Natural killer cell (primary cell): ENCODE data around the gene TTC21B. TPM values are rescaled to one million over a fixed set of nuclear protein-coding genes. Genes with fewer than 3 reads are reported as not detected.

Experiments used
- ATAC-seq, 3 donors: fragments of 150-1000 bp in 2 of 3; fragments of 200-7000 bp in 1 of 3; cut with Tn5 transposase; 1 replicate in 1 of 3; 2 replicates in 2 of 3; pipeline ENCODE4 v1.10.0; 2021; ENCODE audit warnings: mild to moderate bottlenecking in 2 of 3, moderate library complexity in 2 of 3
- DNase-seq, 2 donors: peaks; one replicate each; pipeline versions ENCODE4 v3.0.0 to v3.0.0-alpha.2; 2013 to 2021; ENCODE audit warnings: mixed read lengths in 1 of 2
- H3K27ac ChIP-seq: one replicate; pipeline ENCODE4 v1.5.1; 2013; ENCODE audit warnings: mild to moderate bottlenecking, low read length
- H3K27me3 ChIP-seq: one replicate; pipeline ENCODE4 v1.6.1; 2013; ENCODE audit warnings: low read length; ENCODE audit not compliant: control insufficient read depth, insufficient read depth
- H3K36me3 ChIP-seq: one replicate; pipeline ENCODE4 v1.6.1; 2013; ENCODE audit warnings: low read length; ENCODE audit not compliant: control insufficient read depth, insufficient read depth
- H3K4me1 ChIP-seq: one replicate; pipeline ENCODE4 v1.6.1; 2013; ENCODE audit warnings: low read length; ENCODE audit not compliant: control insufficient read depth, insufficient read depth
- H3K4me3 ChIP-seq: one replicate; pipeline ENCODE4 v1.5.1; 2013; ENCODE audit warnings: low read length
- H3K9me3 ChIP-seq: one replicate; pipeline ENCODE4 v1.6.1; 2013; ENCODE audit warnings: low read length; ENCODE audit not compliant: control insufficient read depth, insufficient read depth
- H3K27ac Mint-ChIP-seq, 2 donors: one replicate each; pipeline ENCODE4 v1.8.0; 2022; ENCODE audit warnings: mild to moderate bottlenecking in 2 of 2, mixed read lengths in 2 of 2, moderate library complexity in 1 of 2
- H3K27me3 Mint-ChIP-seq, 2 donors: one replicate each; pipeline ENCODE4 v1.8.0; 2022; ENCODE audit warnings: low read depth in 2 of 2, mixed read lengths in 2 of 2
- H3K36me3 Mint-ChIP-seq: one replicate; pipeline ENCODE4 v1.8.0; 2022; ENCODE audit warnings: mixed read lengths
- H3K4me1 Mint-ChIP-seq, 2 donors: one replicate each; pipeline ENCODE4 v1.8.0; 2022; ENCODE audit warnings: mixed read lengths in 2 of 2
- H3K4me3 Mint-ChIP-seq: one replicate; pipeline ENCODE4 v1.8.0; 2022; ENCODE audit warnings: mild to moderate bottlenecking, moderate library complexity, mixed read lengths
- H3K9me3 Mint-ChIP-seq, 2 donors: one replicate each; pipeline ENCODE4 v1.8.0; 2022; ENCODE audit warnings: mixed read lengths in 2 of 2
- WGBS: methylation state at CpG from one replicate; pipeline ENCODE4 v1.1.7; 2013; ENCODE audit warnings: missing lambda C conversion rate; ENCODE audit not compliant: insufficient coverage; 5-methylcytosine and 5-hydroxymethylcytosine counted together
- intact Hi-C: fragments of 100-400 bp; cut with micrococcal nuclease; formaldehyde crosslinking; loops from one replicate; pipeline ENCODE4 v1.14.2; 2022
- total RNA-seq, 4 donors: library from RNA; stranded (reverse); fragments of 120-200 nt in 1 of 4; gene quantifications; one replicate each; pipeline versions ENCODE4 v1.2.3 to v1.2.4, GENCODE V29; 2013 to 2022
- TF ChIP-seq, protein P1 (sequence below): fragments of 200-600 bp; IDR thresholded peaks from one replicate; pipeline ENCODE4 v1.8.0; 2022; ENCODE audit warnings: antibody characterized with exemption

TTC21B gene
- total RNA-seq, 3 donors from 2014 or later (not counting 1 experiment from before 2014, with no cell fraction given) = 31.7 to 40.1 (median 34.3) TPM

DNA sequence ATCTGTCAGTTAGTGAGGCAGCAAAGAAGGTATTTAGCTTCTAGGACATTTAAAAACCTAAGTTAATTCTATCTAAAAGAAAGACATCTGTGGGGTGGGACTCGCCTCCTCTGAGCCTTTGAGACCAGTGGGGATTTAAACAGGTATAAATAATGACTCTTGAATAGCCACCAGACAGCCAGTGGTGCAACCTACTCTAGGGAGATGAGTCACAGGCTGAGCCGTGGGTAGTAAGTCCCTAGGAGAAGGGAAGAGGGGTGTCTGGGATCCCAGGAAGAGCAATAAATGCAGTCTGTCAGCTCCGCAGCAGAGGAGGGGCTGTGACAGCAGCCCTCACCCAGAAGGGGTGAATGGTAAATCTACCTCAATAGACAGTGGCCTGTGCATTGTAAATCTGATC, 116.5 kb downstream of the TTC21B start:
- Histone ChIP-seq H3K4me3 (no peak overlapping the region), H3K4me1 (no peaks in the 10 kb centered on the region), H3K27ac (no peak overlapping the region), H3K36me3 (no peaks in the 10 kb centered on the region), H3K27me3 (no peaks in the 10 kb centered on the region), H3K9me3 (no peaks in the 10 kb centered on the region)
- H3K27ac Mint-ChIP-seq = no peak overlapping the region
- ATAC-seq (no peak), DNase-seq (no peak)
- 88% methylated on average over 2 of the region's 3 CpGs for WGBS
- H3K9me3 Mint-ChIP-seq = no peaks in the 10 kb centered on the region
- no peaks in the 10 kb centered on the region for H3K36me3 Mint-ChIP-seq
- H3K4me1 Mint-ChIP-seq = peaks cover 0 to 5% of the 10 kb centered on the region in 2 donors
- intact Hi-C loops = no loop called here
- TF ChIP-seq, protein P1, sequence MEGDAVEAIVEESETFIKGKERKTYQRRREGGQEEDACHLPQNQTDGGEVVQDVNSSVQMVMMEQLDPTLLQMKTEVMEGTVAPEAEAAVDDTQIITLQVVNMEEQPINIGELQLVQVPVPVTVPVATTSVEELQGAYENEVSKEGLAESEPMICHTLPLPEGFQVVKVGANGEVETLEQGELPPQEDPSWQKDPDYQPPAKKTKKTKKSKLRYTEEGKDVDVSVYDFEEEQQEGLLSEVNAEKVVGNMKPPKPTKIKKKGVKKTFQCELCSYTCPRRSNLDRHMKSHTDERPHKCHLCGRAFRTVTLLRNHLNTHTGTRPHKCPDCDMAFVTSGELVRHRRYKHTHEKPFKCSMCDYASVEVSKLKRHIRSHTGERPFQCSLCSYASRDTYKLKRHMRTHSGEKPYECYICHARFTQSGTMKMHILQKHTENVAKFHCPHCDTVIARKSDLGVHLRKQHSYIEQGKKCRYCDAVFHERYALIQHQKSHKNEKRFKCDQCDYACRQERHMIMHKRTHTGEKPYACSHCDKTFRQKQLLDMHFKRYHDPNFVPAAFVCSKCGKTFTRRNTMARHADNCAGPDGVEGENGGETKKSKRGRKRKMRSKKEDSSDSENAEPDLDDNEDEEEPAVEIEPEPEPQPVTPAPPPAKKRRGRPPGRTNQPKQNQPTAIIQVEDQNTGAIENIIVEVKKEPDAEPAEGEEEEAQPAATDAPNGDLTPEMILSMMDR = no peak
- no peak overlapping the region for H3K4me3 Mint-ChIP-seq
- no peaks in the 10 kb centered on the region for H3K27me3 Mint-ChIP-seq

DNA sequence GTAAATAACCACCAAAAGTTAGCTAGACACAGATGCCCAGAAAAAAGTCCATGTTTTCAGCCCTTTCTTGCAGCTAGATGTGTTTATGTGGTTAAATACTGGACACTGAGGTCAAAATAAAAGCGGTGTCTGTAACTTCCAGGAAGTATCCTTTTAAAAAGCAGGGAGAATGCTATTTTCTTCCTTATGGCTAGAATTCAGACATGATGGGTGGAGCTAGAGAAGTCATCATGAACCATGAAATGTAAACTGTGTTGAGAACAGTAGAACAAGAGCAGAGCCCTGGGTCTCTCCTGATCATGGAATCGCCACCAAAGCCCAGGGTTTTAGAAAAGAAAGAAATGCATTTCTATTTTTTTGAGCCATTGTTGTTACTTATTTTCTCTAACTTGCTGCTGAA, 118.2 kb downstream of the TTC21B start:
- Histone ChIP-seq H3K27me3 (no peaks in the 10 kb centered on the region), H3K36me3 (no peaks in the 10 kb centered on the region), H3K9me3 (no peaks in the 10 kb centered on the region), H3K4me1 (no peaks in the 10 kb centered on the region), H3K4me3 (no peak overlapping the region), H3K27ac (no peak overlapping the region)
- TF ChIP-seq, protein P1 = no peak
- ATAC-seq (no peak), DNase-seq (no peak)
- Mint-ChIP-seq H3K9me3 (no peaks in the 10 kb centered on the region), H3K27me3 (no peaks in the 10 kb centered on the region), H3K36me3 (no peaks in the 10 kb centered on the region), H3K27ac (no peak overlapping the region), H3K4me3 (no peak overlapping the region), H3K4me1 (peaks cover 0 to 3% of the 10 kb centered on the region in 2 donors)
- intact Hi-C loops = no loop called here
- WGBS = 94% methylated on average over 2 of the region's 2 CpGs

DNA sequence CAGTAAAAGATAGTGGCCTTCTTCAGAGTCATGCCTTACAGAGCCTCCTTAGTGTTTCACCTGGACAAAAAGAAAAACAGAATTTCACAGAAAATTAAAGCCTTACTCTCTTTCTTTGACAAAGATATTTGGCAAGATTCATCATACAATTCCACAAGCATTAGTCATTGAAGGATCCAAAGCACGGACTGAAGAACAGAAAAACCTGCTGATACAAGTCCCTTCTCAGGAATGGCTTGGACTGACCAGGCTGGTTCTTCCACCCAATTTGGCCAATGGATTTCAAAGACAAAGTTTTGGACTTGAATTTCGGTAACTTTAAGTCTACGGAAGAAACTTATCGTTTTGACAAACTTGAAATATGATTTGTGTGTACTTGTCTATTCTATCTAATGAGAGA, 120.4 kb downstream of the TTC21B start:
- DNase-seq (no peak), ATAC-seq (no peak)
- intact Hi-C loops = no loop called here
- Histone ChIP-seq H3K27ac (no peak overlapping the region), H3K9me3 (no peaks in the 10 kb centered on the region), H3K4me3 (no peak overlapping the region), H3K4me1 (no peaks in the 10 kb centered on the region), H3K27me3 (no peaks in the 10 kb centered on the region), H3K36me3 (no peaks in the 10 kb centered on the region)
- H3K9me3 Mint-ChIP-seq = no peaks in the 10 kb centered on the region
- H3K4me1 Mint-ChIP-seq = no peaks in the 10 kb centered on the region
- H3K27ac Mint-ChIP-seq = no peak overlapping the region
- TF ChIP-seq, protein P1 = no peak
- 96% methylated on average over 4 of the region's 4 CpGs for WGBS
- no peak overlapping the region for H3K4me3 Mint-ChIP-seq
- H3K36me3 Mint-ChIP-seq = no peaks in the 10 kb centered on the region
- H3K27me3 Mint-ChIP-seq = no peaks in the 10 kb centered on the region

DNA sequence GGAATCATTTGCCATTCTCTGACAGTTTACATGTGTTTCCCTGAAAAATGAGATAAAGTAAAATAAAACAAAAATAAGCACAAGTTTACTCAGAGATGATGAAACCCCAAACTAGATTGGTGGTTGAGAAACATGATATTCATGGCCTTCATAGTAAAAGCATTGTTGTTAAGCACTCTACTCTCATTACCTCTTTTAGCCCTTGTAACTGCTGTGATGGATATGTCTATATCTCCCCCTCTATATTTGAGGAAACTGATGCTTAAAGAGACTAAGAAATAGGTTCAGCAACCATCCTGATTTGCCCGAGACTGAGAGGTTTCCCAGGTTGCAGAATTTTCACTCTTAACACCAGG, 125.7 kb downstream of the TTC21B start:
- WGBS = 88% methylated on average over 1 of the region's 1 CpG
- H3K4me1 ChIP-seq = no peaks in the 10 kb centered on the region
- Mint-ChIP-seq H3K4me1 (no peaks in the 10 kb centered on the region), H3K4me3 (no peak overlapping the region), H3K36me3 (no peaks in the 10 kb centered on the region), H3K27me3 (peaks cover 0 to 3% of the 10 kb centered on the region in 2 donors), H3K9me3 (no peaks in the 10 kb centered on the region), H3K27ac (no peak overlapping the region)
- intact Hi-C loops = no loop called here
- no peaks in the 10 kb centered on the region for H3K27me3 ChIP-seq
- H3K36me3 ChIP-seq = no peaks in the 10 kb centered on the region
- no peak overlapping the region for H3K4me3 ChIP-seq
- H3K27ac ChIP-seq = no peak overlapping the region
- no peak for ATAC-seq
- TF ChIP-seq, protein P1 = no peak
- no peak for DNase-seq
- no peaks in the 10 kb centered on the region for H3K9me3 ChIP-seq
